ENCODE results near the gene MEGF8.
"Not testable (repeated sequence)": the region's sequence is repeated elsewhere in the genome, so short reads cannot be mapped to it uniquely, and the experiment has no call there.

MEGF8 gene

GRCh38 chr19:42334697-42335373 is 9.4 kb downstream of the MEGF8 start:
- no peak for DNase-seq

- DNase-seq = no peak
Measured at GRCh38 chr19:42335374-42335936, 10.0 kb downstream of the MEGF8 start.

DNA sequence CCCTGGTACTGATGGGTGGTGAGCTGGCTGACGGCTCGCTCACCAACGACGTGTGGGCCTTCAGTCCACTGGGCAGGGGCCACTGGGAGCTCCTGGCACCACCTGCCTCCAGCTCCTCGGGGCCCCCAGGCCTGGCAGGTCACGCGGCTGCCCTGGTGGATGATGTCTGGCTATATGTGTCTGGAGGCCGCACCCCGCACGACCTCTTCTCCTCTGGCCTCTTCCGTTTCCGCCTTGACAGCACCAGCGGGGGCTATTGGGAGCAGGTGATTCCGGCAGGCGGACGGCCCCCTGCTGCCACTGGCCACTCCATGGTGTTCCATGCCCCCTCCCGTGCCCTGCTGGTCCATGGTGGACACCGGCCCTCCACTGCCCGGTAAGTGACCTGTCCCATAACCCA is 10.5 kb downstream of the MEGF8 start:
- DNase-seq = no peak

DNA sequence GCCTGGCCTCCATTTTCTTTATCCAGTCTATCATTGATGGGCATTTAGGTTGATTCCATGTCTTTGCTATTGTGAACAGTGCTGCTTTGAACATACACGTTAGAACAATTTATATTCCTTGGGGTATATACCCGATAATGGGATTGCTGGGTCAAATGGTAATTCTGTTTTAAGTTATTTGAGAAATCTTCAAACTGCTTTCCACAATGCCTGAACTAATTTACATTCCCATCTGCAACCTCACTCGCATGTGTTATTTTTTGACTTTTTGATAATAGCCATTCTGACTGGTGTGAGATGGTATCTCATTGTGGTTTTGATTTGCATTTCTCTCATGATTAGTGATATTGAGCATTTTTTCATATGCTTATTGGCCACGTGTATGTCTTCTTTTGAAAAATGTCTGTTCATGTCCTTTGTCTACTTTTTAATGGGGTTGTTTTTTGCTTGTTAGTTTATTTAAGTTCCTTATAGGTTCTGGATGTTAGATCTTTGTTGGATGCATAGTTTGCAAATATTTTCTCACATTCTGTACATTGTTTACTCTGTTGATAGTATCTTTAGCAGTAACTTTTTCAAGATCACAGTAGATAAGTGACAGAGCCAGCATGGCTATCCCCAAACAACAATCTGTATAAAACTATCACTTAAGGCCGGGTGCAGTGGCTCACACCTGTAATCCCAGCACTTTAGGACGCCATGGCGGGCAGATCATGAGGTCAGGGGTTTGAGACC is 13.9 kb downstream of the MEGF8 start:
- not testable (repeated sequence) for DNase-seq

DNA sequence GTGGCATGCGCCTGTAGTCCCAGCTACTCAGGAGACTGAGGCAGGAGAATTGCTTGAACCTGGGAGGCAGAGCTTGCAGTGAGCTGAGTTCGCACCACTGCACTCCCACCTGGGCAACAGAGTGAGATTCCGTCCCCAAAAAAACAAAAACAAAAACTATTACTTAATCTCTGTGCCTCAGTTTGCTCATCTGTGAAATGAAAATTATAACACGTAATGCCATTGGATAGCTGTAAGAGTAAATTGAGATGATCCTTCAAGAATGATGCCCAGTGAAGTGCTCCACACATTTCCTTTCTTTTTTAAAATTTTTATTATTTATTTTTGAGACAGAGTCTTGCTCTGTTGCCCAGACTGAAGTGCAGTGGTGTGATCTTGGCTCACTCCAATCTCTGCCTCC is 14.5 kb downstream of the MEGF8 start:
- not testable (repeated sequence) for DNase-seq

DNA sequence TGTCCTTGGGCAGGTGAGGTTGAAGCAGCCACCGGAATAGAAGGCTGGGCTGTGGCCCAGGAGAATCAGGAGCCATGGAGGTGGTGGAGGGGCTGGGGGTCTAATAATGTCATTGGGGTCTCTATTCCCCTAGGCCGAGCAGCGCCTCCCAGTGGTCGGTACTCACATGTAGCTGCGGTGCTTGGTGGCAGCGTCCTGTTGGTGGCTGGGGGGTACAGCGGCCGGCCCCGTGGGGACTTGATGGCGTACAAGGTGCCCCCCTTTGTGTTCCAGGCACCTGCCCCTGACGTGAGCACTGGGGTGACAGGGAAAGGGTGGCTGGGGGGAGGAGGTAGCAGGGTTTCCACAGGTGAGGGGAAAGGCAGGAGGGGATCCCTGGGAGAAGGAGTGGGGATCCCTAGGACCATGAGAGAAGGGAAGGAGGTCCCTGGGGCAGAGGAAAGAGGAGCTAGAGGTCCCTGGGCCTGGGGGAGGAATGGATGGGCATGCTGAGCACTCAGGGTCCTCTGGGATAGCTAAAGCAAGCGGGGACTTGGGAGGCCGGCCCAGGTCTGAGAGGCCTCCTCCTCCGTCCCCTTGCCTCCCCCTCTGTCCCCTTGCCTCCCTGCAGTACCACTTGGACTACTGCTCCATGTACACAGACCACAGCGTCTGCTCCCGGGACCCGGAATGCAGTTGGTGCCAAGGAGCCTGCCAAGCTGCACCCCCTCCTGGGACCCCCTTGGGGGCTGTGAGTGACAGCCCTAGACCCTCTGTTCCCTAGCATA is 18.1 kb downstream of the MEGF8 start:
- no peak for DNase-seq

DNA sequence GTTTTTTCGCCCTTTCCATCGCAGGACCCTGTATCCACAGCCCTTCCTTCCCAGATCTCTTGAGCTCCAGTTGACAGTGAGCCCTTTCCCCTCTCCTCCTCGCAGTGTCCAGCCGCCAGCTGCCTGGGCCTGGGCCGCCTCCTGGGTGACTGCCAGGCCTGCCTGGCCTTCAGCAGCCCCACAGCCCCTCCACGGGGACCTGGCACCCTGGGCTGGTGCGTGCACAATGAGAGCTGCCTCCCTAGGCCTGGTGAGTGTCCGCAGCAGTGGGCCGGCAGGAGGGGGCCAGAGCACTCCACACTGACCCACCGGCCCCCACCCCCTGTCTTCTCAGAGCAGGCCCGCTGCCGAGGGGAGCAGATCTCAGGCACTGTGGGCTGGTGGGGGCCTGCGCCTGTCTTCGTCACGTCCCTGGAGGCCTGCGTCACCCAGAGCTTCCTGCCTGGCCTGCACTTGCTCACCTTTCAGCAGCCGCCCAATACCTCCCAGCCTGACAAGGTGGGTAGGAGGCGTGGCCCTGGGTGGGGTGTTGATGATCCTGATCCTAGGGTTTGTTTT is 19.0 kb downstream of the MEGF8 start:
- no peak for DNase-seq

DNA sequence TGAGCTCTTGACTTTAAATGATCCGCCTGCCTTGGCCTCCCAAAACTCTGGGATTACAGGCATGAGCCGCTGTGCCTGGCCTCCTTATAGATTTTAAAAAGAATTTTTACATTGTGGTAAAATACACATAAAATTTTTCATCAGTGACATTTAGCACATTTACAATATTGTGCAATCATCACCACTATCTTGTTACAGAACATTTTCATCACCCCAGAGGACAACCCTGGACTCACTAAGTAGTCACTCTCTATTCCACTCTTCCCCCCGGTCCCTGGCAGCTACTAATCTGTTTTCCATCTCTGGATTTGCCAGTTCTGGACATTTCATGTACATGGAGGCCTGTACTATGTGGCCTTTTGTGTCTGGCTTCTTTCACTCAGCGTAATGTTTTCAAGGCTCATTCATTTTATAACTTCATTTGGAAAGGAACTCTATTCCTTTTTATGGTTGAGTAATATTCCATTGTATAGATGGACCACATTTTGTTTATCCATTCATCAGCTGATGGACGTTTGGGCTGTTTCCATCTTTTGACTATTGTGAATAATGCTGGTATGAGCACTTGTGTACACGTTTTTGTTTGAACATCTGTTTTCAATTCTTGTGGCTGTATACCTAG is 19.9 kb downstream of the MEGF8 start:
- DNase-seq = no peak

GRCh38 chr19:42348211-42348610 is 22.8 kb downstream of the MEGF8 start:
- no peak for DNase-seq

GRCh38 chr19:42349378-42350107 is 24.1 kb downstream of the MEGF8 start:
- DNase-seq = no peak

- DNase-seq = no peak
Measured at GRCh38 chr19:42350417-42350816, 25.0 kb downstream of the MEGF8 start.

DNA sequence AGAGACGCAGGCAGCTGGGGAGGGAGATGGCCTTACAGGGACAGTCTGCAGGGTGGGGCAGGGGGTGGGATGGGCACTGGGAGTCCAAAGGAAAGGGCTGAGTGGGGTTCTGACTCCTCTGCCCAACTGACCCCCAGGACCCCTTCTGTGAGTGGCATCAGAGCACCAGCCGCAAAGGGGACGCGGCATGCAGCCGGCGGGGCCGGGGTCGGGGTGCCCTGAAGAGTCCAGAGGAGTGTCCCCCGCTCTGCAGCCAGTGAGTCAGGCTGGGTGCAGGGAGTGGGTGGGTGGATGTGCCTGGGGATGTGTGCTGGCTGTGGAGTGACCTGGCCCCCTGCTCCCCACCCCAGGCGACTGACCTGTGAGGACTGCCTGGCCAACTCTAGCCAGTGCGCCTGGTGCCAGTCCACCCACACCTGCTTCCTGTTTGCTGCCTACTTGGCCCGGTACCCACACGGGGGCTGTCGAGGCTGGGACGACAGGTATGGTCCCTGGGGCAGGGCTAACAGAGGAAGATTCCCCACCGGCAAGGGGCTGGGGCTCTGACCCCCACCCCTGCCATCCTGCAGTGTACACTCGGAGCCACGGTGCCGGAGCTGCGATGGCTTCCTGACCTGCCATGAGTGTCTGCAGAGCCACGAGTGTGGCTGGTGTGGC is 25.8 kb downstream of the MEGF8 start:
- DNase-seq = no peak

- DNase-seq = no peak
Measured at GRCh38 chr19:42352301-42353259, 27.1 kb downstream of the MEGF8 start.

- DNase-seq = no peak
Measured at GRCh38 chr19:42353341-42354015, 28.0 kb downstream of the MEGF8 start.

DNA sequence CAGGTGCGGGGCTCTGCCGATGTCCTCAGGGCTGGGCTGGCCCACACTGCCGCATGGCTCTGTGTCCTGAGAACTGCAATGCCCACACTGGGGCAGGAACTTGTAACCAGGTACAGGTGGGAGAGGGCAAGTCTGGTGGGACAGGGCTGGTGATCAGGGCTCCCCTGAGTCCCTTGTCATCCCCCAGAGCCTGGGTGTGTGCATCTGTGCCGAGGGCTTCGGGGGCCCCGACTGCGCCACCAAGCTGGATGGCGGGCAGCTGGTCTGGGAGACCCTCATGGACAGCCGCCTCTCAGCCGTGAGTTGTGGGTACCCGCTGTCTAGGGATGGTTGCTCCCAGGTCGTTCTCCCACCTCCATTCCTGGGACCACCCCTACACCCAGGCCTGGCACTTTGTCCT is 30.5 kb downstream of the MEGF8 start:
- no peak for DNase-seq

DNA sequence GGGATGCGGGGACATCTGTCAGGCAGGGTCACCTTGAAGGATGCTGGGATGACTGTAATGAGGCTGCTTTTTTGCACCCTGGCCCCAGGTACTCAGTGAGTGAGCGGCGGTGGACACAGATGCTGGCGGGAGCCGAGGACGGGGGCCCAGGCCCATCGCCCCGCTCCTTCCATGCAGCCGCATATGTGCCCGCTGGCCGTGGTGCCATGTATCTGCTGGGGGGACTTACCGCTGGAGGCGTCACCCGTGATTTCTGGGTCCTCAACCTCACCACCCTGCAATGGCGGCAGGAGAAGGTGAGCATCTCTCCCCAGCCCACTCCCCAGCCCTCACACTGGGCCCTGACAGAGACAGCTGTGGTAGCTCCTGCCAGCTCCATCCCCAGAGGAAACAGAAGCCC is 31.3 kb downstream of the MEGF8 start:
- DNase-seq = no peak

DNA sequence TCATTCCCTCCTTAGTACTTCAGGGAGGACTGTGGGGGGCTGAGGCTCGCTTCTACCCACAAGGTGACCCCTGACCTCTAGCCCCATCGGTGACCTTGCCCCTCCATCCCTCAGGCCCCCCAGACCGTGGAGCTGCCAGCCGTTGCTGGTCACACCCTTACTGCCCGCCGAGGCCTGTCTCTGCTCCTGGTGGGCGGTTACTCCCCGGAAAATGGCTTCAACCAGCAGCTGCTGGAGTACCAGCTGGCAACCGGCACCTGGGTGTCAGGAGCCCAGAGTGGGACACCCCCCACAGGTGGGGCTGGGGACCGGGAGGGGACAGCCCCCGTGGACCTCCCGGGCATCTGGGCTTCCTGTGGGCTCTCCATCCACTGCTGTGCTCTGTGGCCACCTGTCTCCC is 31.9 kb downstream of the MEGF8 start:
- DNase-seq = no peak

DNA sequence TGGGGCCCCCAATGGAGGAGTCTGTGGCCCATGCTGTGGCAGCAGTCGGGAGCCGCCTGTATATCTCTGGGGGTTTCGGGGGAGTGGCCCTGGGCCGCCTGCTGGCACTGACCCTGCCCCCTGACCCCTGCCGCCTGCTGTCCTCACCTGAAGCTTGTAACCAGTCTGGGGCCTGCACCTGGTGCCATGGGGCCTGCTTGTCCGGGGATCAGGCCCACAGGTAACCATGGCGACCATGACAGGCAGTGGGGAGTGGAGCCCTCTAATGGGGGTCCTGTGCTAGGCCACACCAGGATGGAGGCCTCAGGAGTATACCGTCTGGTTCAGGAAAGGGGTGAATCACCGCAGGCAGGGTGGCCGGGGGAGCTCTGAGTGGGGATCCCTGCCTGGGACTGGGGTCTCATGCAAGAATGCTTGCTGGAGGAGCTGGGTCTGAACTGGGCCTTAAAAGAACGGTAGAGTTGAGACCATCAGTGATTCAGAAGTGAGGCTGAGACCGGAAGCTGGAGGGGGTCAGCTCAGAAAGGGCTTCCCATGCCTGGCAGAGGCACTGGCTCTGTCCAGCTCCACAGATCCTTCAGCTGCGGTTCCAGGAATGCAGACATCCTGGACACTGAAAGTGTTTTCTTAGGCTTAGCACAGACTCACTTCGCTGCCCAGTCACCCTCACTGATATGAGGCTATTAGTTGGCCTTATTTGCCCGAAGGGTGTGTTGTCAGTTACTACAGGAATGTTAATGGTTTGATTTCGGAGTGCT is 35.5 kb downstream of the MEGF8 start:
- DNase-seq = no peak

DNA sequence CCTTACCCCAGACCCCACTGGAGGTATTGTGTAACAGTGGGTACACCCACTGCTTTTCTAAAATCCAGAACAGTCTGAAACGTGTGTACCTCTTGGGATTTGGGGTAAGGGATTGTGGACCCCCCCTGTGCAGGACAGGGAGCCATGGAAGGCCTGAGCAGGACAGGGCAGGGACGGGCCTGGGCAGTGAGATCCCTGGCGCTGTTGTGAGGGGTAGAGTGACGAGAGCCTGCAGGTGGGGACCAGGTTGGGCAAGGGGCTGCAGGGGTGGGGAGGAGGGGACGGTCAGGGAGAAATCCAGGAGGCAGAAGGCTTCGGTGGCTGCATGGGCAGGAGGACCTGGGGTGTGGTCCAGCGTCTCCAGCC is 36.1 kb downstream of the MEGF8 start:
- DNase-seq = no peak

All from 8988T (cell line).